ENCODE results near the gene BAZ1A.
A peak's percentile ranks its signal among the peaks of the same experiment; 100 is the strongest.

- TF ChIP-seq CTCF (IDR thresholded peaks at IDR 0.05; ENCODE audit: low read length) (peak; percentile 50), EZH2 (IDR thresholded peaks at IDR 0.05; ENCODE audit: borderline replicate concordance, low read length) (no peak)
Measured at GRCh38 chr14:34912182-34912581, 37.0 kb upstream of the BAZ1A start.
